DOHH2 (cell line): ENCODE data around the gene FBXW5.
A peak's percentile ranks its signal among the peaks of the same experiment; 100 is the strongest.

Source experiments
- H3F3A ChIP-seq: fragments of 200-600 bp; sonication (generic), shearing (Covaris generic); 2 replicates; pipeline ENCODE4 v1.6.0; 2016; ENCODE audit warnings: antibody characterized with exemption, mild to moderate bottlenecking; ENCODE audit not compliant: control insufficient read depth, insufficient read depth
- H3K27ac ChIP-seq: fragments of 200-600 bp; sonication (generic); 2 replicates; pipeline ENCODE4 v1.5.1; 2014; ENCODE audit warnings: low read depth, mild to moderate bottlenecking, low read length, moderate library complexity
- H3K27me3 ChIP-seq: fragments of 200-600 bp; sonication (generic); 2 replicates; pipeline ENCODE4 v1.6.1; 2014; ENCODE audit warnings: mild to moderate bottlenecking, low read length, mixed read lengths; ENCODE audit not compliant: control insufficient read depth
- H3K36me3 ChIP-seq: fragments of 200-600 bp; sonication (generic); 2 replicates; pipeline ENCODE4 v1.6.1; 2014; ENCODE audit warnings: mild to moderate bottlenecking, low read length, moderate library complexity, mixed read lengths; ENCODE audit not compliant: control insufficient read depth
- H3K4me1 ChIP-seq: fragments of 200-600 bp; sonication (generic); 2 replicates; pipeline ENCODE4 v1.6.1; 2014; ENCODE audit warnings: mild to moderate bottlenecking, low read length, mixed read lengths; ENCODE audit not compliant: control insufficient read depth
- H3K4me2 ChIP-seq: fragments of 200-600 bp; sonication (generic); 2 replicates; pipeline ENCODE4 v1.6.0; 2014; ENCODE audit warnings: mild to moderate bottlenecking, low read length, moderate library complexity
- H3K4me3 ChIP-seq: fragments of 200-600 bp; sonication (generic); 2 replicates; pipeline ENCODE4 v1.5.1; 2014; ENCODE audit warnings: mild to moderate bottlenecking, low read length, mixed read lengths
- H3K79me2 ChIP-seq: fragments of 200-600 bp; sonication (generic); 2 replicates; pipeline ENCODE4 v1.6.1; 2014; ENCODE audit warnings: mild to moderate bottlenecking, low read length, mixed read lengths; ENCODE audit not compliant: control insufficient read depth
- H3K9me2 ChIP-seq: fragments of 200-600 bp; sonication (generic); replicated peaks from 2 replicates; pipeline ENCODE4 v1.6.1; 2014; ENCODE audit warnings: mild to moderate bottlenecking, low read length, mixed read lengths; ENCODE audit not compliant: control insufficient read depth
- H3K9me3 ChIP-seq: fragments of 200-600 bp; sonication (generic); 2 replicates; pipeline ENCODE4 v1.6.1; 2014; ENCODE audit warnings: antibody characterized with exemption, low read length, mixed read lengths; ENCODE audit not compliant: control insufficient read depth, insufficient read depth
- H4K20me1 ChIP-seq: fragments of 200-600 bp; sonication (generic); 2 replicates; pipeline ENCODE4 v1.6.0; 2014; ENCODE audit warnings: low read depth, mild to moderate bottlenecking, antibody characterized with exemption, low read length, moderate library complexity; ENCODE audit not compliant: control insufficient read depth, insufficient read depth
- EZH2phosphoT487 ChIP-seq: fragments of 200-600 bp; sonication (generic); IDR thresholded peaks from 2 replicates; pipeline ENCODE4 v1.6.1; 2017; ENCODE audit warnings: borderline replicate concordance, mild to moderate bottlenecking, antibody characterized with exemption, low read length, moderate library complexity, mixed read lengths
- TF ChIP-seq, protein P1 (sequence below): fragments of 200-600 bp; sonication (generic); IDR thresholded peaks from one replicate; pipeline ENCODE4 v1.5.1; 2014; ENCODE audit warnings: antibody characterized with exemption, mild to moderate bottlenecking, low read depth, low read length; ENCODE audit not compliant: poor library complexity, severe bottlenecking

FBXW5 gene

DNA sequence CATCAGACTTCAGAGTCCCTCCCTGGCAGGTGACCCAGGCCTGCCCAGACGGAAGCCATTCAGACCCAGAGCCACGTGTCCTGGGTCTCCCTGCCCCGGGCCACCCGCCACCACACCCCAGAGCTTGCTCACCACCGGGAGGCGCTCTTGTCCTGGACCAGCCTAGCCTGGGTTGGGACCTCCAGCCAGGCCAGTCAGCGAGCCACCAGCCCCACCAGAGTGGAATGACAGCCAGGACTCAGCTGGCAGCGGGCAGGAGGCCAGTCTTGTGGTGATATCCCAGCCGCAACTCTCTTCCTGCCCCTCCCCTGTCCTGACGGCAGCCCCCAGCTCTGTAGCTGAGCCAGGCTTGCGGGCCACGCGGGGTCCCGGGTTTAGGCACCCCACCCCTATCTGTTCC lies 31.1 kb upstream of the FBXW5 start:
- Histone ChIP-seq H3K79me2 (no peaks in the 10 kb centered on the region), H3K36me3 (no peaks in the 10 kb centered on the region), H3K4me3 (no peak overlapping the region), H3K9me2 (no peaks in the 10 kb centered on the region), H3K27me3 (no peaks in the 10 kb centered on the region), H3F3A (no peaks in the 10 kb centered on the region), H3K4me2 (no peak overlapping the region), H3K27ac (no peak overlapping the region), H3K4me1 (no peaks in the 10 kb centered on the region; the same call in 1 of the 2 replicates), H4K20me1 (no peaks in the 10 kb centered on the region), H3K9me3 (no peaks in the 10 kb centered on the region)
- TF ChIP-seq, protein P1, sequence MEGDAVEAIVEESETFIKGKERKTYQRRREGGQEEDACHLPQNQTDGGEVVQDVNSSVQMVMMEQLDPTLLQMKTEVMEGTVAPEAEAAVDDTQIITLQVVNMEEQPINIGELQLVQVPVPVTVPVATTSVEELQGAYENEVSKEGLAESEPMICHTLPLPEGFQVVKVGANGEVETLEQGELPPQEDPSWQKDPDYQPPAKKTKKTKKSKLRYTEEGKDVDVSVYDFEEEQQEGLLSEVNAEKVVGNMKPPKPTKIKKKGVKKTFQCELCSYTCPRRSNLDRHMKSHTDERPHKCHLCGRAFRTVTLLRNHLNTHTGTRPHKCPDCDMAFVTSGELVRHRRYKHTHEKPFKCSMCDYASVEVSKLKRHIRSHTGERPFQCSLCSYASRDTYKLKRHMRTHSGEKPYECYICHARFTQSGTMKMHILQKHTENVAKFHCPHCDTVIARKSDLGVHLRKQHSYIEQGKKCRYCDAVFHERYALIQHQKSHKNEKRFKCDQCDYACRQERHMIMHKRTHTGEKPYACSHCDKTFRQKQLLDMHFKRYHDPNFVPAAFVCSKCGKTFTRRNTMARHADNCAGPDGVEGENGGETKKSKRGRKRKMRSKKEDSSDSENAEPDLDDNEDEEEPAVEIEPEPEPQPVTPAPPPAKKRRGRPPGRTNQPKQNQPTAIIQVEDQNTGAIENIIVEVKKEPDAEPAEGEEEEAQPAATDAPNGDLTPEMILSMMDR, result peak; percentile 58
- no peak for TF ChIP-seq EZH2phosphoT487

DNA sequence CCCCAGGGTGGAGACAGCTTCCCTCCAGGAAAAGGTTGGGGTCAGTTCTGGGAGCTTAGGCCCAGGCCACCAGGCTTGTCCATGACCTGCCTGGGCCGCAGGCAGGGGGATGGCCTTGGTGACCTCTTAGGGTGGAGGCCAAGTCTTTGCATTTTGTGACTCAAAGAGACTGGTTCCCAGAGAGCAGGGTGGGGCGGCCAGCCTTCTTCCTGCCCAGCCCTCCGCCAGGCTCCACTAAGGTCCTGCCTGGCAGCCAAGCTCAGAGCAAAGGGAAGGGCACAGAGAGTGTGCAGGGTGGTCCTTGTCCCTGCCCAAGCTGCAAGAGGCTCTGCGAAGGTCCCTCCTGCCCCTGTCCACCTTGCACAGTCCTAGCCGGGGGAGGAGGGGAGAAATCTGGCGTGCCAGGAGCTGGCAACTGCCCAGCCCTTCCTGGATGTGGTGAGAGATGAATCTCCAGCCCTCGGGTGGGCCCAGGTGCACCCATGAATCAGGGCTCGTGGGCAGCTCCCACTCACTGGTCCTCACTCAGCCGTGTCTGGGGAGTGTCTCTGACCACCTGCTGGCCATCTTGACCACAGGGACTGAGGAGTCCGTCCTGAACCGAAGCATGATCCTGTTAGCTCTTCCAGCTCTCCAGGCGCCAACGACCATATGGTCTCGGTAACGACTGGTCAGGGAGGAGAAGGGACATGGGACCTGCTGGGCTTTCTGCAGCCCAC lies 30.4 kb upstream of the FBXW5 start:
- no peaks in the 10 kb centered on the region for H3F3A ChIP-seq
- no peaks in the 10 kb centered on the region for H3K79me2 ChIP-seq
- no peaks in the 10 kb centered on the region for H3K9me3 ChIP-seq
- H3K27me3 ChIP-seq, result no peaks in the 10 kb centered on the region
- no peaks in the 10 kb centered on the region for H3K36me3 ChIP-seq
- no peak overlapping the region for H3K4me3 ChIP-seq
- H3K27ac ChIP-seq, result no peak overlapping the region
- H3K9me2 ChIP-seq, result no peaks in the 10 kb centered on the region
- no peaks in the 10 kb centered on the region for H4K20me1 ChIP-seq
- no peaks in the 10 kb centered on the region; the same call in 1 of the 2 replicates for H3K4me1 ChIP-seq
- TF ChIP-seq EZH2phosphoT487, result no peak
- TF ChIP-seq, protein P1, result no peak
- H3K4me2 ChIP-seq, result no peak overlapping the region

DNA sequence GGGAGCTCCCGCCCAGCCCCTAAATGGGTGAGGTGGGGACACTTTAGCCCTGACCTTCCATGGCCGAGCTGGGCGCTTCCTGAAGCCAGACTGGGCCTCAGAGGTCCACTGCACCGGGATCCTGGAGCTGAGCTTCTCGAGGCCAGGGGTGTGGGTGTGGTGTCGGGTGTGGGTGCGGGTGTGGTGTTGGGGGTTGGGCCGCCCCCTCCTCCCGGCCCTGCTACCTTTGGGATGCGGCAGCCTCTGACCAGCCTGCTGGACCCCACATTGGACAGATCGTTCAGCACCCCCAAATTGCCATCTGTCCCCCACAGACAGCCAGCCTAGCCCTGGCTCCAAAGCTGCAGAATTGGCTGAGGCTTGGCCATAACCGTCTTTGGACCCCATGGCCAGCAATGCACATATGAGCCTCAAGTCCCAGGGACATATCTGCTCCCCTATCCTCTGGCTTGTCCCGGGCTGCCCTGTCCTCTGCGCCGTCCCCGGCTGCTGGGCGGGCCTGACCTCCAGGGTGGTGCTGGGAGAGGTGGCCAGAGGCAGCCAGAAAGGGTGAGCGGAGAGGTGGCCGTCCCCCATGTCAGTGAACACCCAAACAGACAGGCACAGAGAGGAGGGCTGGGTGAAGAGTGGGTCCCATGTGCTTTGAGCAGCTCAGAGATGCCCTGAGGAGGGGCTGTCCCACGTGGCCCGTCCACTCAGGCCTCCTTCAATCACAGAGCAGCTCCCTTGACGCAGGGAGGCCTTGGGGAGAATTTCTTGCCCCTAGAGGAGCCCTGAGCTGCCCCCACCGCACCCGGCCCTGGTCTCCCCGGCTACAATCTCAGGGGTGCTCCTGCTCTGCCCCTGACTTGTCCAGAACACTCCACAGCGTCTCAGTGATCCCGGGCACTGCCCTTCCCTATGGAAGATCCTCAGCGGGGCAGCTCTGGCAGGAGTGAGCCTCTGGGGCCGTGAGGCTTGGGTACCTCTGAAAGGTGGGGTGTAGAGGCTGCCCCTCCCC lies 29.4 kb upstream of the FBXW5 start:
- TF ChIP-seq, protein P1, result no peak
- TF ChIP-seq EZH2phosphoT487, result no peak
- Histone ChIP-seq H4K20me1 (no peaks in the 10 kb centered on the region), H3F3A (no peaks in the 10 kb centered on the region), H3K4me3 (no peak overlapping the region), H3K9me2 (no peaks in the 10 kb centered on the region), H3K4me2 (no peak overlapping the region), H3K4me1 (no peaks in the 10 kb centered on the region; the same call in 1 of the 2 replicates), H3K36me3 (no peaks in the 10 kb centered on the region), H3K79me2 (no peaks in the 10 kb centered on the region), H3K9me3 (no peaks in the 10 kb centered on the region), H3K27me3 (no peaks in the 10 kb centered on the region), H3K27ac (no peak overlapping the region)
